K562 (cell line): ENCODE results near the gene CDC42EP2. TPM values are rescaled to one million over a fixed set of nuclear protein-coding genes. Genes with fewer than 3 reads are reported as not detected.
A peak's percentile ranks its signal among the peaks of the same experiment; 100 is the strongest.

Experiments
- ATAC-seq: fragments of 200-7000 bp; cut with Tn5 transposase; 3 replicates; pipeline ENCODE4 v1.9.1; 2020; ENCODE audit warnings: moderate library complexity
- BruUV-seq: library from RNA; stranded (reverse); fragments of 400-500 nt; replicated peaks from 2 replicates; lab custom pipeline; 2021; lab: Mats Ljungman, UMichigan
- CTCF ChIA-PET: fragments of 300-600 bp; formaldehyde crosslinking; extraction: SDS; loops from one replicate; lab custom pipeline; 2021; ENCODE audit warnings: low intra/inter-chr PET ratio; lab: Yijun Ruan, JAX
- POLR2A ChIA-PET: fragments of 300-600, 350-650 bp; sonication (Branson Sonifier 250); formaldehyde crosslinking; extraction: SDS; loops from one replicate; lab custom pipeline; 2021; ENCODE audit warnings: antibody characterized with exemption, inconsistent platforms; lab: Yijun Ruan, JAX
- DNase-seq, 4 experiments: peaks; one replicate each; pipeline versions ENCODE4 v3.0.0 to v3.0.0-alpha.2; 2011 to 2018; ENCODE audit warnings: low spot score in 3 of 4, mixed read lengths in 3 of 4; ENCODE audit errors: extremely low read depth in 1 of 4
- FAIRE-seq: peaks from 2 replicates; lab custom pipeline; 2011; peaks lifted over from hg19 to GRCh38; lab: Jason Lieb, UNC
- H2AFZ ChIP-seq: 2 replicates; pipeline ENCODE4 v1.6.0; 2011; ENCODE audit warnings: low read depth, low read length, control low read depth, inconsistent platforms
- H3K27ac ChIP-seq: fragments of 200-600 bp; 3 replicates; pipeline ENCODE4 v1.8.0; 2011; ENCODE audit warnings: low read depth, mild to moderate bottlenecking, control low read depth, inconsistent platforms, low read length, moderate library complexity, mixed read lengths; ENCODE audit errors: extremely low read depth
- H3K27me3 ChIP-seq, 2 experiments: fragments of 300-600 bp in 1 of 2; 2 replicates in 1 of 2; 3 replicates in 1 of 2; pipeline versions ENCODE4 v1.6.0 to v1.8.0; 2011; ENCODE audit warnings: inconsistent platforms in 2 of 2, low read length in 2 of 2, mild to moderate bottlenecking in 1 of 2, mixed read lengths in 1 of 2, moderate library complexity in 1 of 2; ENCODE audit not compliant: control insufficient read depth in 2 of 2, insufficient read depth in 2 of 2
- H3K36me3 ChIP-seq: fragments of 300-600 bp; 3 replicates; pipeline ENCODE4 v1.8.0; 2011; ENCODE audit warnings: mild to moderate bottlenecking, low read length, inconsistent platforms; ENCODE audit not compliant: control insufficient read depth, insufficient read depth
- H3K4me1 ChIP-seq, 2 experiments: fragments of 200-600 bp in 1 of 2; replicated peaks in 1 of 2; 2 replicates in 1 of 2; 3 replicates in 1 of 2; pipeline versions ENCODE4 v1.5.1 to v1.8.0; 2011; ENCODE audit warnings: inconsistent platforms in 2 of 2, low read length in 2 of 2, mild to moderate bottlenecking in 1 of 2, mixed read lengths in 1 of 2, moderate library complexity in 1 of 2; ENCODE audit not compliant: control insufficient read depth in 2 of 2, insufficient read depth in 2 of 2
- H3K4me2 ChIP-seq: 2 replicates; pipeline ENCODE4 v1.6.1; 2011; ENCODE audit warnings: low read length, control low read depth, inconsistent platforms, mixed read lengths; ENCODE audit not compliant: insufficient read depth
- H3K4me3 ChIP-seq: fragments of 200-600 bp; sonication (generic), shearing (Covaris generic); 2 replicates; pipeline ENCODE4 v1.5.1; 2016; ENCODE audit warnings: control low read depth, inconsistent platforms
- H3K79me2 ChIP-seq: fragments of 200-600 bp; 3 replicates; pipeline ENCODE4 v1.8.0; 2011; ENCODE audit warnings: low read length, inconsistent platforms; ENCODE audit not compliant: control insufficient read depth, insufficient read depth
- H3K9ac ChIP-seq, 2 experiments: 2 replicates each; pipeline versions ENCODE4 v1.6.0 to v1.6.1; 2011; ENCODE audit warnings: low read depth in 2 of 2, low read length in 2 of 2, control low read depth in 1 of 2, inconsistent platforms in 1 of 2, mild to moderate bottlenecking in 1 of 2, mixed read lengths in 1 of 2; ENCODE audit not compliant: insufficient read depth in 1 of 2
- H3K9me1 ChIP-seq: one replicate; pipeline ENCODE4 v1.6.0; 2011; ENCODE audit warnings: inconsistent platforms, mild to moderate bottlenecking, low read length, moderate library complexity; ENCODE audit not compliant: control insufficient read depth, insufficient read depth
- H3K9me3 ChIP-seq: replicated peaks from 2 replicates; pipeline ENCODE4 v1.5.1; 2011; ENCODE audit warnings: low read depth, low read length, inconsistent platforms; ENCODE audit not compliant: control insufficient read depth, insufficient read depth
- H4K20me1 ChIP-seq: replicated peaks from 2 replicates; pipeline ENCODE4 v1.6.1; 2011; ENCODE audit warnings: low read length, inconsistent platforms, mixed read lengths; ENCODE audit not compliant: control insufficient read depth, insufficient read depth
- CEBPG ChIP-seq, 3 experiments: fragments of 200-800 bp in 1 of 3; sonication (Bioruptor generic) in 1 of 3; sonication (generic) in 1 of 3; formaldehyde crosslinking in 1 of 3; IDR thresholded peaks in 2 of 3; conservative IDR thresholded peaks in 1 of 3; 2 replicates each; pipeline versions ENCODE4 v1.6.1 to v1.8.0; 2016 to 2022; ENCODE audit warnings: missing compliant biosample characterization in 2 of 3, missing genetic modification characterization in 2 of 3, mild to moderate bottlenecking in 1 of 3, missing genetic modification reagents in 1 of 3
- DNMT1 ChIP-seq: fragments of 450-650 bp; IDR thresholded peaks from 2 replicates; pipeline ENCODE4 v1.6.1; 2016; ENCODE audit warnings: antibody characterized with exemption, mild to moderate bottlenecking
- MTA1 ChIP-seq: fragments of 450-650 bp; IDR thresholded peaks from 2 replicates; pipeline ENCODE4 v1.6.1; 2017; ENCODE audit warnings: borderline replicate concordance
- NFATC3 ChIP-seq: fragments of 450-650 bp; IDR thresholded peaks from 2 replicates; pipeline ENCODE4 v1.6.1; 2017; ENCODE audit warnings: mild to moderate bottlenecking
- POLR2G ChIP-seq: fragments of 200-400 bp; formaldehyde crosslinking; IDR thresholded peaks from 2 replicates; pipeline ENCODE4 v1.6.1; 2017; ENCODE audit warnings: low read depth, mild to moderate bottlenecking, antibody characterized with exemption, low read length, moderate library complexity
- RBFOX2 ChIP-seq: fragments of 200-400 bp; formaldehyde crosslinking; IDR thresholded peaks from 2 replicates; pipeline ENCODE4 v1.6.1; 2017; ENCODE audit warnings: low read depth, mild to moderate bottlenecking, low read length, moderate library complexity
- SNRNP70 ChIP-seq: fragments of 200-400 bp; formaldehyde crosslinking; optimal IDR thresholded peaks from 2 replicates; pipeline ENCODE3; 2017; ENCODE audit warnings: low read depth, low read length
- ZNF165 ChIP-seq: fragments of 250-450 bp; sonication (Bioruptor Pico); IDR thresholded peaks from 2 replicates; pipeline ENCODE4 v1.4.0; 2020; ENCODE audit warnings: borderline replicate concordance
- ZNF212 ChIP-seq: fragments of 450-650 bp; formaldehyde crosslinking; IDR thresholded peaks from 2 replicates; pipeline ENCODE4 v1.4.0; 2020; ENCODE audit warnings: mild to moderate bottlenecking
- WGBS: fragments of 100-300 bp; shearing (Covaris generic); methylation state at CpG from one replicate; pipeline ENCODE4 v1.1.6; 2016; ENCODE audit warnings: low coverage, mixed read lengths; ENCODE audit not compliant: insufficient coverage; ENCODE audit errors: missing lambda C conversion rate; 5-methylcytosine and 5-hydroxymethylcytosine counted together
- in situ Hi-C: fragments of 300-500 bp; cut with MboI; formaldehyde crosslinking; loops from 4 replicates; pipeline ENCODE4 v1.15.0; 2018; ENCODE audit warnings: inconsistent platforms, mixed read lengths
- intact Hi-C: fragments of 100-400 bp; cut with micrococcal nuclease; formaldehyde crosslinking; loops from 2 replicates; pipeline ENCODE4 v1.14.2; 2022
- polyA plus RNA-seq, 8 experiments: library from polyadenylated mRNA; depleted of rRNA in 4 of 8; stranded (reverse) in 5 of 8; unstranded in 3 of 8; fragments of >200 nt; fragmentation: Nextera tagmentation in 2 of 8; fragmentation: Illumina TruSeq in 1 of 8; extraction: Ambion mirVana in 2 of 8; extraction: Trizol in 1 of 8; gene quantifications; 2 replicates each; pipeline versions ENCODE4 v1.2.1 to v1.2.3, GENCODE V29; 2011 to 2014; ENCODE audit warnings: inconsistent platforms in 1 of 8, missing spikeins in 1 of 8
- total RNA-seq, 7 experiments: library from RNA; depleted of rRNA in 6 of 7; stranded (reverse); fragments of >200 nt in 6 of 7; fragmentation: Illumina TruSeq in 2 of 7; extraction: Trizol in 2 of 7; gene quantifications; 2 replicates each; pipeline versions ENCODE4 v1.2.1 to v1.2.3, GENCODE V29; 2011 to 2021; ENCODE audit warnings: low replicate concordance in 1 of 7
- TF ChIP-seq, protein P1 (sequence below), 2 experiments: fragments of 450-650 bp in 1 of 2; sonication (generic) in 1 of 2; formaldehyde crosslinking in 1 of 2; IDR thresholded peaks; 2 replicates each; pipeline versions ENCODE4 v1.7.1 to v1.9.0; 2016 to 2022; ENCODE audit warnings: inconsistent platforms in 1 of 2, mild to moderate bottlenecking in 1 of 2, missing genetic modification reagents in 1 of 2

Gene CDC42EP2
- total and polyA plus RNA-seq, 9 of the 15 experiments (the other 6 are each of a cell fraction or from before 2014, with no cell fraction given) = 0.27 to 3.5 (median 0.83) TPM; not detected in 1

DNA sequence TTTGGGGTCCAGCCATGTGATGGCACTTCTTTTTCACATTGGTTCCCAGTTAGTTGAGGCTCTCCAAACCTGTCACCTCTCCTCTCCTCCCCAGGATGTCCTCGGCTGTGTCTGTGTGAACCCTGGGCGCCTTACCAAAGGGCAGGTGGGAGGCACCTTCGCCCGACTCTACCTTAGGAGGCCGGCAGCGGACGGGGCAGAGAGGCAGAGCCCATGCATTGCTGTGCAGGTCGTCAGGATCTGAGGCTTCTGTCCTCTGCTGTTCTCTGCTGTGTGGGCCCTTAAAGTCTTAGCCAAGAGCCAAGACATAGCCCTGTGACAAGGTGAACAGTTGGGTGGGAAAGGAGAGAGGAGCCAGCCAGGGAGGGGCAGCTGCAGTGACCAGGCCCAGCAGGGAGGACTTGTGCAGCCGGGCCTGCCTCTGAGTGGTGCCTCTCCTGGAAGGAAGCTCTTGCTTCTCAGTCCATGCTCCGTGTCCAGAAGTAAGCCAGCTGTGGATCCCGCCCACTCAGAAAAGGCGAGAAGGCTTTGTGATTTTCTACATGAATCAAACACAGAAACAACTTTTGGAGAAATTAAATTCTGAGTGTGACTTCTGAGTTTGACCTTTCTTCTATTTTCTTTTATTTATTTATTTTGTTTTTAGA is 17.5 kb upstream of the CDC42EP2 start (continued):
- no peak for TF ChIP-seq ZNF212 (CRISPR knock-in tag)
- TF ChIP-seq NFATC3 = no peak
- TF ChIP-seq CEBPG (CRISPR knock-in tag; IDR thresholded peaks at IDR 0.05) = no peak
- no peak for TF ChIP-seq CEBPG (tag; conservative IDR thresholded peaks at IDR 0.05 in 1 of 2, IDR thresholded peaks at IDR 0.05 in 1 of 2)

DNA sequence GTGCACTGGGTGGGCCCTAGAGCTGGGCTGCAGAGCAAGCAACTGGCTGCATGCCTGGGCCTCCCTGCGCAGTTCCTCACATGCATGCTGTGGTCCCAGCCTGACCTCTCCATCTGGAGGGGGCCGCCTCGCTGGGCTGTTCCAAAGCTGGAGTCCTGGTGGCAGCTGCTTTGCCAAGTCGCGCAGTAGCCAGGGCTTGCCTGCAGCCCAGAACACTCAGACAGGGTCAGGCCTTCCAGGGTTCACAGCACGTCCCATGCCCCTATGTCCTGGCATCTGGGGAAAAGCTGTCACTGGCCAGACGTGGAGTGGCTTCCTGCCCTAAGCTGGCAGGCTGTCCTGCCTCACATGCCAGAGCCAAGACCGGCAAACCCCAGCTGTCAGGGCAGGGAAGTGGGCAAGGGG is 16.5 kb upstream of the CDC42EP2 start:
- DNase-seq = no peak
- 89% methylated on average over 7 of the region's 8 CpGs for WGBS
- BruUV-seq = no TSS peak
- Histone ChIP-seq H4K20me1 (peaks cover 6% of the 10 kb centered on the region), H3K27me3 (no peaks in the 10 kb centered on the region), H3K36me3 (peaks cover 65% of the 10 kb centered on the region), H2AFZ (no peak overlapping the region), H3K27ac (no peak overlapping the region), H3K9me3 (no peaks in the 10 kb centered on the region), H3K4me1 (peaks cover 12 to 17% of the 10 kb centered on the region in 2 experiments; a peak in 4 of 5 replicates), H3K4me2 (no peak overlapping the region), H3K79me2 (no peaks in the 10 kb centered on the region), H3K9ac (peak overlapping the region in 1 of 2 experiments; percentile 42; a peak in 2 of 4 replicates), H3K9me1 (no peaks in the 10 kb centered on the region)
- intact Hi-C loops = no loop called here
- ChIA-PET POLR2A (interaction anchor here (0.6 to 2.9 kb wide), 9 partner anchors 8 to 201 kb away, joined by 3 to 17 read pairs (median 4); partner anchors contain the start of gene POLA2), CTCF (no interaction called here)
- in situ Hi-C loops = no loop called here
- no peak for FAIRE-seq
- ATAC-seq = no peak
- TF ChIP-seq, protein P1, sequence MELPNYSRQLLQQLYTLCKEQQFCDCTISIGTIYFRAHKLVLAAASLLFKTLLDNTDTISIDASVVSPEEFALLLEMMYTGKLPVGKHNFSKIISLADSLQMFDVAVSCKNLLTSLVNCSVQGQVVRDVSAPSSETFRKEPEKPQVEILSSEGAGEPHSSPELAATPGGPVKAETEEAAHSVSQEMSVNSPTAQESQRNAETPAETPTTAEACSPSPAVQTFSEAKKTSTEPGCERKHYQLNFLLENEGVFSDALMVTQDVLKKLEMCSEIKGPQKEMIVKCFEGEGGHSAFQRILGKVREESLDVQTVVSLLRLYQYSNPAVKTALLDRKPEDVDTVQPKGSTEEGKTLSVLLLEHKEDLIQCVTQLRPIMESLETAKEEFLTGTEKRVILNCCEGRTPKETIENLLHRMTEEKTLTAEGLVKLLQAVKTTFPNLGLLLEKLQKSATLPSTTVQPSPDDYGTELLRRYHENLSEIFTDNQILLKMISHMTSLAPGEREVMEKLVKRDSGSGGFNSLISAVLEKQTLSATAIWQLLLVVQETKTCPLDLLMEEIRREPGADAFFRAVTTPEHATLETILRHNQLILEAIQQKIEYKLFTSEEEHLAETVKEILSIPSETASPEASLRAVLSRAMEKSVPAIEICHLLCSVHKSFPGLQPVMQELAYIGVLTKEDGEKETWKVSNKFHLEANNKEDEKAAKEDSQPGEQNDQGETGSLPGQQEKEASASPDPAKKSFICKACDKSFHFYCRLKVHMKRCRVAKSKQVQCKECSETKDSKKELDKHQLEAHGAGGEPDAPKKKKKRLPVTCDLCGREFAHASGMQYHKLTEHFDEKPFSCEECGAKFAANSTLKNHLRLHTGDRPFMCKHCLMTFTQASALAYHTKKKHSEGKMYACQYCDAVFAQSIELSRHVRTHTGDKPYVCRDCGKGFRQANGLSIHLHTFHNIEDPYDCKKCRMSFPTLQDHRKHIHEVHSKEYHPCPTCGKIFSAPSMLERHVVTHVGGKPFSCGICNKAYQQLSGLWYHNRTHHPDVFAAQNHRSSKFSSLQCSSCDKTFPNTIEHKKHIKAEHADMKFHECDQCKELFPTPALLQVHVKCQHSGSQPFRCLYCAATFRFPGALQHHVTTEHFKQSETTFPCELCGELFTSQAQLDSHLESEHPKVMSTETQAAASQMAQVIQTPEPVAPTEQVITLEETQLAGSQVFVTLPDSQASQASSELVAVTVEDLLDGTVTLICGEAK (IDR thresholded peaks at IDR 0.05) = no peak
- TF ChIP-seq, protein P1 (CRISPR knock-in tag; IDR thresholded peaks at IDR 0.05) = no peak
- TF ChIP-seq MTA1 = no peak
- no peak for TF ChIP-seq SNRNP70
- peak; percentile 47; the same call in 1 of the 2 replicates for TF ChIP-seq POLR2G
- TF ChIP-seq ZNF165 = no peak
- TF ChIP-seq DNMT1 = no peak
- TF ChIP-seq RBFOX2 = peak; percentile 30; the same call in 1 of the 2 replicates
- TF ChIP-seq, all 486 proteins: peak for 2
- H3K4me3 ChIP-seq = no peak overlapping the region
